ENCODE measurements around the gene FLACC1.

GRCh38 chr2:201319511-201319910 is 37.6 kb downstream of the FLACC1 start:
- TF ChIP-seq CTCF (IDR thresholded peaks at IDR 0.05) (no peak), POLR2A (IDR thresholded peaks at IDR 0.05) (no peak), POLR2AphosphoS5 (IDR thresholded peaks at IDR 0.05) (no peak)
